ENCODE data around the gene SLC39A11.

- no peak for TF ChIP-seq CTCF (IDR thresholded peaks at IDR 0.05)
- TF ChIP-seq POLR2A (IDR thresholded peaks at IDR 0.05) = no peak
- no peak for TF ChIP-seq POLR2AphosphoS5 (IDR thresholded peaks at IDR 0.05)
- TF ChIP-seq EP300 (IDR thresholded peaks at IDR 0.05) = no peak
These were observed 113.8 kb downstream of the SLC39A11 start for GRCh38 chr17:72978593-72979218.
